GM19467 (cell line): ENCODE data around the gene LITAF.
"Not testable (repeated sequence)": the region's sequence is repeated elsewhere in the genome, so short reads cannot be mapped to it uniquely, and the experiment has no call there.

Source experiments
- ATAC-seq: cut with Tn5 transposase; IDR thresholded peaks from one replicate; pipeline ENCODE4 v1.9.1; 2021; ENCODE audit warnings: mild to moderate bottlenecking, moderate library complexity; ENCODE audit not compliant: unreplicated experiment

LITAF gene

DNA sequence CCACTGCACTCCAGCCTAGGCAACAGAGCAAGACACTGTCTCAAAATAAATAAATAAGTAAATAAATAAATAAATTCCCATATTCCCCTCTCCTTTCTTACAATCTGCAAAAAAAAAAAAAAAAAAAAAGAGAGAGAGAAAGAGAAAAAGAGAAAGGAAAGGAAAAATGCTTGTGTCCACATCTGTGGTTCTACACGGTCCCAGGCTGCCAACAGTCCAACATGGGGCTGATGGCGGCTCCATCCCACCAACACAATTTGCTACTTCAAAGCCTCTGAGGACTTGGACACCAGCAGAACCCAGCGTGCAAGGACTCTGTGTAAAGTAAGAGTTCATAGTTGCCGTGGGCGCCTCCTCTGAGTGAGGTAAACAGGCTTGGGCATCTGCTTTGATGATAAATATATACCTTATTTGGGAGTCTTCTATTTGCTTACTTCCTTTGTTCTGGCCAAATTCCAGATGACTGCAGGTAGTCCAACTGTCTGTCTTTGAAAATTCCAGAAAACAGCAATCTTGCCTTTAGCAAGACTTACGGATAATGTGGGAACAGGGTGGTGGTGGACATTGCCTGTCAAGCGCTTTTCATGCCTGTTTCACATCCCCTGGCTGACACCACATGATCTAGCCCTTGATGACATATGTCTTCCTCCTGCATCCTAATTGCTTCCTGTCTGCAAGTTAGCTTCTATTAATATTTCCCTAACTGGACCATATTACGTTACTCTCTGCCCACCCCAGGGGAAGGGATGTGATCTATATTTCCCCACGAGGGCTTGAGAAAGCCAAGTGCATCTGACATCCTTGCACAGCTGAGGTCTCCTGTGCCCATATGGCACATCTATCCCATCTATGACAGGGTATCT, 10.1 kb downstream of the LITAF start:
- peak; percentile 59 for ATAC-seq

DNA sequence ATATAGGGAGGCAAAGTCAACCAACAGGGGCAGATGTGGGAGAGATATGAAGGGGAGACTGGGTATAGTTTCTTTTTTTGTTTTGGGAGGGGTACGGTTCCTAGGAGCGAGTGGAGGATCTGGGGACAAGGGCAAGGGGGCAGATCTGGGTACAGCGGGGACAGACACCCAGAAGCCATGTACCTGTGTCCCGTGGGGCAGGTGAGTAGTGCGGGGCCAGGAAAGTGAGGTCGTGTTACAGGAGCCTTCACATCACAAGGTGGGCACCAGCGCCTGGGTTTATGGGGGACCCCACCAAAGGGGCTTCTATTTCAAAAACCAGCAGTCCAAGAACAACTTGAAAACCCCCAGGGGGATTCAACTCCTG, 11.5 kb downstream of the LITAF start:
- ATAC-seq = no peak

DNA sequence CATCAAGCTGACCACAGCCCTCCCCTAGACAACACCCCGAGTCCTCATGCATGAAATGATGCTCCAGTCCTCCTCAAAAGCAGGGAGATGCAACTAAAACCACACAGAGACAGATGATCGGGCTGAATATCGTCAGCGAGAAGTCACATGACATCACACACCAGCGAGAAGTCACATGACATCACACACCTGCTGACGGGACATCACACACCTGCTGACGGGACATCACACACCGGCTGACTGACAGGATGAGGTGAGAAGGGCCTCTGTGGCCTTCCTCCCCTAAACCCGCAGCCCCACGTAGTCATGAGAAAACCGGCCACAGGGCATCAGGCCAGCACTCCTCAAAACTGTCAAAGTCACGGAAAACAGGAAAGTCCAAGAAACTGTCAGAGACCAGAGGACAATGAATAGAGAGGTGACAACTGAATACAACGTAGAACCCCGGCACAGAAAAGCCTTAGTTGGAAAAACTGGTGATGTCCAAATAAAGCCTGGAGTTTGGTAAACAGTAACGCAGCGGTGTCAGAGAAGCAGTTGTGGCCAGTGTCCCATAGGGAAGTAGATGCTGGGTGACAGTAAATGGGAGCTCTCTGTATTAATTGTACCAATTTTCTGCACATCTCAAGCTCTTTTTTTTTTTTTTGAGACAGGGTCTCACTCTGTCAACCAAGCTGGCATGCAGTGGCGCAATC, 14.3 kb downstream of the LITAF start:
- ATAC-seq = no peak

DNA sequence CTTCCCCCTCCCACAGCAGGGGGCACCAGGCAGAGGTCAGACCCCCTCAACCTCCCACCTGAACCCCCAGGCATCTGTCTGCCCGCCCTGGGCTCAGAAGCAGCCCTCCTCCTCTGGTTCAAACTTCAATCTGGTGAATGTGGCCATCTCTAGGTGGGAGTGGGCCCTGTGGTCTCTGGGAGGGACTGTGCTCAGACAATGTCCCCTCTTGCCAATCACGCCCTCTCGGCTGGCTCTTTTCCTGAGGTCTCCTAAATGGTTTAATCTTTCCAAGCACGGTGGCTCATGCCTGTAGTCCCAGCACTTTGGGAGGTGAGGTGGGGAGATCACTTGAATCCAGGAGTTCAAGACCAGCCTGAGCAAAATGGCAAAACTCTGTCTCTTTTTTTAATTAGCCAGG, 15.2 kb downstream of the LITAF start:
- no peak for ATAC-seq

DNA sequence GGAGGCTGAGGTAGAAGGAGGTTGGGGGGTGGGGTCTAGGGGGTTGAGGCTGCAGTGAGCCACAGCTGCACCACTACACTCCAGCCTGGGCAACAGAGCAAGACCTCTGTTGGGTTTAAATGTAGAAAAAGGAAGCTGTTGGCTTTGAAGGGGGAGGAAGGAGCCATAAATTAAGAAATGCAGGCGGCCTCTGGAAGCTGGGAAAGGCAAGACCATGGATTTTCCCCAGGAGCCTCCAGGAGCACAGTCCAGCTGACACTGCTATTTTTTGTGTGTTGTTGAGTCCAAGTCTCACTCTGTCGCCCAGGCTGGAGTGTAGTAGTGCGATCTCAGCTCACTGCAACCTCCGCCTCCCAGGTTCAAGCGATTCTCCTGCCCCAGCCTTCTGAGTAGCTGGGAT, 15.9 kb downstream of the LITAF start:
- ATAC-seq = no peak

DNA sequence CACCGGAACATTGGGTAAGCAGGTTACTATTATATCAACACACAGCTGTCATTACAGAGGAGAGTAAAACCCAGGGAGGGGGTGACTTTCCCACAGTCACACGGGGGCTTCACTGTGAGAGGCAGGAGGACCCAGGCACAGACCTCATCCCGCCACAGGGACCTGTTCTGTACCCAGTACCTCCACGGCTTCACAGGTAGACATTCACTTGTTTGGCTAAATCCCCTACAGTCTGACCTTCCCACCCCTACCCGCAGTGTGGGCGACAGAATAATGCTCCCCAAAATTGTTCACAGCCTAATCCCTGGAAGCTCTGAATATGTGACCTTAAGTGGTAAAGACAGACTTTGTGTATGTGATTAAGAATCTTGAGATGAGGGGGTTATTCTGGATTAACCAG, 16.5 kb downstream of the LITAF start:
- ATAC-seq = no peak

DNA sequence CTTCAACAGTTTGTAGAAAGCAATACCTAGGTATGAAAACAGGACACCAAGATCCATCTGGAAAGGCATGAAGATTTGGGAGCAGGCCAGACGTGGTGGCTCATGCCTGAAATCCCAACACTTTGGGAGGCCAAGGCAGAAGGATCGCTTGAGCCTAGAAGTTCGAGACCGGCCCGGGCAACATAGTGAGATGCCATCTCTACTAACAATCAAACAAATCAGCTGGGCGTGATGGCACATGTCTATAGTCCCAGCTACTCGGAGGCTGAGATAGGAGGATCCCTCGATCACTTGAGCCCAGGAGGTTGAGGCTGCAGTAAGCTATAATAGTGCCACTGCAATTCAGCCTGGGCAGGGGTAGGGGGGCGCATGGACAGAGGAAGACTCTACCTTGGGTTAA, 20.3 kb downstream of the LITAF start:
- no peak for ATAC-seq

DNA sequence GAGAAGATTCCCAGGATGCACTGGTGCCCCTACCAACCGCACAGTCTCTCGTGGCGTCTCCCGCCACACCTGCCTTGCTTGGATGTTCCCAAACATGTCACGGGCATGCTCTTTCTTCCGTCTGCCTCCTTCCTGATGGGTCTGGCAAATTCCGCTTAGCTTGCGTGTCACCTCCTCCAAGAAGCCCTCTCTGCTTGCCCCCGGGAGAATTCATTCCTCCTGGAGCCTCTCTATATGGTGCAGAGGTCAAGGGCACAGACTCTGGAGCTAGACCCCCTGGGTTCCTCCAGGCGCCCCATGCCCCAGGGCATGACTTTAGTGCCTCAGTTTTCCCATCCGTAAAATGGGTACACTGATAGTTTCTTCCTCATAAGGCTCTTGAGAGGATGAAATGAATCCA, 21.1 kb downstream of the LITAF start:
- ATAC-seq = no peak

DNA sequence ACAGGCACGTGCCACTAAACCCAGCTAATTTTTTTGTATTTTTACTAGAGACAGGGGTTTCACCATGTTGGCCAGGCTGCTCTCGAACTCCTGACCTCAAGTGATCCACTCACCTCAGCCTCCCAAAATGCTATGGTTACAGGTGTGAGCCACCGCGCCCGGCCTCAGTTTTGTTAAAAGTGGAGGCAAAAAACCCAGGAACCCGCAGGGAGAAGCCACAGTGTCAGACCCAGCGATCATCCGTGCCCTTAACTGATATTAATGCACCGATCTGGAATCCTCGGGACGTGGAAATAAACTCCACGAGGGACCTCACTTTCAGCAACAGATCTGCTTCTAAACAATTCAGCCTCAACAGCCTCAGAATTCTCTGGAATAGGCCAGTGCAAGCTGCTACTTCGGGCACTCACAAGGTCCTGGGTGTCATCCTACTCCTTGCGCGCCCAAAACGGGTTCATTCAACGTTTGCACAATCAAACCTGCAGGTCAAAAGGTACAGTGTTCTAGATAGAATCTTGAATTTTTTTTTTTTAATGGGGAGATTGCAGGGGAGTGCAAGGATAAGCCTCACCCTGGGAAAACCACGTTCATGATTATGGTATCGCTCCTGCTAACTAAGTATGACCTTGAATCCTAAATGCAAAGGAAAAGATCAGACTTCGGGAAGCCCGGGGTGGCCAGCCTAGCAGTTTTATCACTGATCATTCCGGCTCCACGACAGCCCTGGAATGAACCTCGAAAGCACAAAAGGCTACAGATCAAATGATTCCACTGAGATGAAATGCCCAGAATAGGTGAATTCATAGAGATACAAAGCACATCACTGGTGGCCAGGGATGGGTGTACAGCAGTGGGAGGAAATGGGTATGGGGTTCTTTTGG, 22.4 kb downstream of the LITAF start:
- ATAC-seq = no peak

DNA sequence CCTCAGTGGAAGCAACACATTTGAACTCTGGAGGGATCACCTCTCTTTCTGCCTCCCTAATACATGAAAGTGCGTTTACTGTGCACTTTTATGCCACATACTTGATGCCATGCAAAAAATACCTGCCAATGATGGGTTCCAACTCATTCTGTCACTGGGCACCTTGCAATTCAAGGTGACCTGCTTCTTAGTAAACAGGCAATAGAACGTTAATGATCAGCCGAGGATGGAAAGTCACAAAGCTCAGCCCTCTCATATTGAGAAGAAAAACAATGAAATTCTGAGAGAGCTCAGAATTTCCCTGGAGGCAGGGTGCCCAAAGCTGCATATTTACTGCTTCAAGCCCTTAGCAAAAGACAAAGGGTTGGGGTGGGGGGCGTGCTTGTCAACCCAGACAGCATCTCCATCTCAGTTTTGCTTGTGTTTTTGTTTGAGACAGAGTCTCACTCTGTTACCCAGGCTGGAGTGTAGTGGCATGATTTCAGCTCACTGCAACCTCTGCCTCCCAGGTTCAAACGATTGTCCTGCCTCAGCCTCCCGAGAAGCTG, 23.2 kb downstream of the LITAF start:
- no peak for ATAC-seq

DNA sequence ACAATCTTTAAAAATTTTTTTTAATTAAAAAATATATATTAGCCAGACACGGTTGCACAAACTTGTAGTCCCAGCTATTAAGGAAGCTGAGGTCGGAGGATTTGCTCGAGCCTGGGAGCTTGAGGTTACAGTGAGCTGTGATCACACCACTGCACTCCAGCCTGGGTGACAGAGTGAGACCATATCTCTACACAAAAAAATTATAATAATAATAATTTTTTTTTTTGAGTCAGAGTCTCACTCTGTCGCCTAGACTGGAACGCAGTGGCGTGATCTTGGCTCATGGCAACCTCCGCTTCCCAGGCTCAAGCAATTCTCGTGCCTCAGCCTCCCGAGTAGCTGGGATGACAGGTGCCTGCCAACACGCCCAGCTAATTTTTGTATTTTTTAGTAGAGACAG, 23.8 kb downstream of the LITAF start:
- ATAC-seq = no peak

DNA sequence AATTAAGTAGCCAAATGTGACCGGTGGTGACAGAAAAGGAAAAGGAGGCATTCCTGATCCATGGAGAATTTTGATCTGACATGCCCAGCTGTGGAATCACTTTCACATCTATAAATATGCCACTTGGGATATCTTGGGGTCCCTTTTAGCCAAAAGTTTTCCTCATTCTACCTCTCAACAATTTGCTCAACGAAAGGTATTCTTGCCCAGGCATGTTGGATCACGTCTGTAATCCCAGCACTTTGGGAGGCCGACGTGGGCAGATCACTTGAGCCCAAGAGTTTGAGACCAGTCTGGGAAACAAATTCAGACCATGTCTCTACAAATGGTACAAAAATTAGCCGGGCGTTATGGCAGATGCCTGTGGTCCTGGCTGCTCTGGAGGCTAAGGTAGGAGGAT, 24.3 kb downstream of the LITAF start:
- ATAC-seq = no peak

DNA sequence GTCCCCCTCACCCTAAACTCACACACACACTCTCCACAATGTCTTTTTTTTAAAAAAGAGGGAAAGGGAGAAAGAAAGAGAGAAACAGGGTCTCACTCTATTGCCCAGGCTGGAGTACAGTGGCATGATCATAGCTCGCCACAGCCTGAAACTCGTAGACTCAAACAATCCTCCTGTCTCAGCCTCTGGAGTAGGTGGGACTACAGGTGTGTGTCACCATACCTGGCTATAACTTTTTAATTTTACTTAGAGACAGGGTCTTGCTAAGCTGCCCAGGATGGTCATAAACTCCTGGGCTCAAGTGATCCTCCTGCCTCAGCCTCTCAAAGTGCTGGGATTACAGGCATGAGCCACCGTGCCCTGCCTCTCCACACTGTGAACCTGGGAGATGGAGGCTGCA, 24.9 kb downstream of the LITAF start:
- no peak for ATAC-seq

DNA sequence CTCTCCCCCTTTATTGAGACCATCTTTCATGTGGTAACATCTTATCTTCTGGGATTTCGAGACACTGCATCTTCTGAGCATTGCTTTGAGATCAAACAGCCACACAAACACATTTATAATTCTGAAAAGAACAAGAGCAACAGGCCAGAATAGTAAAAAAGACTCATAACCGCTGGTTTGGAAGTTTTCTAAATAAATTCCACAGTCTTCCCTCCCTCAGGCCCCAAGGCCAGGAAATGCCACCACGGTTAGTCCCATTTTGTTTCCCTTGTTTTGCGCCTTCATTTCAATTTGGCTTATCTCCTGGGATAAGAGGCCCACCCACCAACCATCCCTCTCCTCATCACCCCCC, 25.3 kb downstream of the LITAF start:
- ATAC-seq = no peak

DNA sequence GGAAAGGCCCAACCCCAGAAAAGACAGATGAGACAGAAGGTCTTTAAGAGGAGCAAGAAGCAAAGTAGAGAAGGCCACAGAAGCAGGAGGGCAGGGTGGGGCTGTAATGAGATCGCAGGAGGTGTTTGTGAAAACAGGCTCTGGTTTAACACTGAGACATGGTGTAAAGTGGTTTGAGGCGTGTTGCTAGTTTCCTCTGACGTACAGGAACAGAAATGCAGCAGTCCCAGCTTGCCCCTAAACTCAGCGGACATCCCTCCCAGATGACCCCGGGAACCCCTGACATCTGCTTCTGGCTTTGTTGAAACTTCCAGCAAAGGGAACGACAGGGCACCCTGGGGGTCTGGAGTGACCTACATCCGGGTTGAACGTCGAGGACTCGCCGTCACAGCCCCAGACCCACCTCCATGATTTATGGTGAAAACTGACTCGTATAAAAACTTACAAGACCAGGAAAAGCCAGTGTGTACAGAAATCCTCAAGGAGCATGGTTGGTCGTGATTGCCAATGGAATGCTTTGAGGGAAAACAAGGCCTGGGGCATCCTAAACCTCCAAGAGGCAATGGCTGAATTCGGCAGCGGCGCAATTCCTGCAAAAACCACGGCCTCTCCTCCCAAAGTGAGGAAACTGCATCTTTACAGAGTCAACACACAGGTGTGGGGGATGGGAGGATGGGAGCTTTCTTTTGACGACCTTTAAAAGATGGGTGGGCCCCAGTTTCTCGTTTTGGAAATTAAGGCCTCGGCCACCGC, 25.8 kb downstream of the LITAF start:
- no peak for ATAC-seq

DNA sequence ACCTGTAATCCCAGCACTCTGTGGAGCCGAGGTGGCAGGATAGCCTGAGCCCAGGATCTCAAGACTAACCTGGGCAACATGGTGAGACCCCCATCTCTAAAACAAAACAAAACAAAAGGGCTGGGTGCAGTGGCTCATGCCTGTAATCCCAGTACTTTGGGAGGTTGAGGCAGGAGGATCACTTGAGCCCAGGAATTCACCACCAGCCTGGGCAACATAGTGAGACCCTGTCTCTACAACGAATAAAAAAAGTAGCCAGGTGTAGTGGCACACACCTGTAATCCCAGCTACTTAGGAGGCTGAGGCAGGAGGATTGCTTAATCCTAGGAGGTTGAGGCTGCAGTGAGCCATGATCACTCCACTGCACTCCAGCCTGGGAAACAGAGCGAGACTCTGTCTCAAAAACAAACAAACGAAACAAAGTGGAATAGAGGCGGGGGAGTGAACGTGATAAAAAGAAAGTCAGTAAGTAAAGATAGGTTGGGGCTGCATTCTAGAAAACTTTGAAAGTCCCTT, 28.4 kb downstream of the LITAF start:
- ATAC-seq = not testable (repeated sequence)

DNA sequence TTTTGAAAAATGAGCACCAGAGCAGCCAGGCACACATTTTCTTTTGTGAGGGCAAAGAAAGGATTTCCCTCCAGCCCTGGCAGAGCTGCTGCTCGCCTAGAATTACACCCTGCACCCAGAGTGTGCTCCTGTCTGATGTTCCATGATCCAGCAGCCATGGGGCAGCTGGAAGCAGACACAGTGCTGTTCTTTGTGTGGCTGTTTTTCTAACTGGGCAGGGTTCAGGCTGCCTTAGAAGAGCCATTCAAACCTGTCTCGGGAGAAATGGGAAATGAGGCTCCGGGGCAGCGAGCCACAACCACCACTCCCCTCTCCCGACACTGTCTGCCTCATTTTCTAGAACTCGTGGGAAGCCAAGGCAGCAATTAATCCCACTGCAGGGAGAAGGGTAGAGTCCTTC, 28.9 kb downstream of the LITAF start:
- no peak for ATAC-seq

DNA sequence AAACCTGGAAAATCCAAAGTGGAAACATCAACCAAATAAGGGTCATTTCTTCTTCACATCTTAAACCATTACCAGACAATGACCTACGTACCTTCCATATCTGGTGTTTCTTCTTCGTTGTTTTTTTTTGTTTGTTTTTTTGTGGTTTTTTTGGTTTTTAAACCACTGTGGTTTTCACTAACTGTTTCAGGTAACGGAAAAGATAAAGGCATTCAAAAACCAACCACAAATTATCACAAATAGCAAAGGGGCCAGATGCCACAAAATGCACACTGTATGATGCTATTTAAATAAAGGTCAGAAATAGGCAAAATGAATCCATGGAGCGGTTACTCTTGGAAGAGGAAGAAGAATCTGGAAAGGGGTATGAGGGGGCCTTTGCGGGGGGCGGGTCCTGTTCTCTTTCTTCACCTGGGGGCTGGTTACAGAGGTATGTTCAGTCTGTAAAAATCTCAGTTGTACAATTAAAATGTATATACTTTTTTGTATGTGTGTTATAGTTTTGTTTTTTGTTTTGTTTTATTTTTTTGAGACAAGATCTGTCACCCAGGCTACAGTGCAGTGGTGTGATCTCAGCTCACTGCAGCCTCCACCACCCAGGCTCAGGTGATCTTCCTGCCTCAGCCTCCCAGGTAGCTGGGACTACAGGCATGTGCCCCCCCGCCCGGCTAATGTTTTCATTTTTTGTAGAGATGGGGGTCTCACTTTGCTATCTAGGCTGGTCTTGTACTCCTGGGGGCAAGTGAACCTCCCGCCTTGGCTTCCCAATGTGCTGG, 29.6 kb downstream of the LITAF start:
- no peak for ATAC-seq

DNA sequence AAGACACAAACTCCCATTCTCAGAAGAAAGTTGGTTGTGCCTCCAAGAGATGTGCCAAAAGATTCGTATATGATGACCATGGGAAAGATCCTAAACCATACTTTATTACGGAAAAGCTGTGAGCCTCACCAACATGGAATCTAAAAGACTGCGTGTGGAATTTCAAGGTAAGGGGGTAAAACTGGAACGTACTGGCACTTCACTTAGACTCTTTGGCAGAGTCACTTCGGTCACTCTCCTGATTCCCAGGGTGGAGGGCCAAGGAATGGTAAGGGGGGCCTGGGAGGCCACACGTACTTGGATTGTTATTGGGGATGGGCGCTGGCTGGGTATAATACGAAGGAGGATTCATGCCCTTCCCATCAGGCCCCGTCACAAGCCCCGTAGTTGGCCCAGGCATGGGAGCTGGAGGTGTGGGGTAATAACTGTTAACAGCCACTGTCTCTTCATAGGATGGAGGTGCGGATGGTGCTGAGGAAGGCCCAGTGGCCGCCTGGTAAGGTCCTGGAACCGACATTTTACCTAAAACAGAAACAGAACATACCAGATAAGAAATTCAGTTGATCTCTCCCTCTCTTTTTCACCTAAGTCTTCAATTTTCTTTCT, 30.4 kb downstream of the LITAF start:
- no peak for ATAC-seq
